OCI-LY3 (cell line): ENCODE results near the gene PRDM5.

ENCODE experiments used
- H2AFZ ChIP-seq: fragments of 200-600, 300-600 bp; shearing (Covaris generic); 2 replicates; pipeline ENCODE4 v1.6.0; 2014; ENCODE audit warnings: antibody characterized with exemption, low read depth, low read length
- H3K27ac ChIP-seq: fragments of 200-600, 300-600 bp; sonication (generic); 2 replicates; pipeline ENCODE4 v1.5.1; 2014; ENCODE audit warnings: mild to moderate bottlenecking, low read length, moderate library complexity, mixed read lengths
- H3K27me3 ChIP-seq: fragments of 200-600, 300-600 bp; sonication (generic); 2 replicates; pipeline ENCODE4 v1.6.1; 2014; ENCODE audit warnings: low read depth, low read length, mixed read lengths
- H3K36me3 ChIP-seq: fragments of 200-600, 300-600 bp; sonication (generic); replicated peaks from 2 replicates; pipeline ENCODE3; 2014; ENCODE audit warnings: low read depth, low read length, mixed read lengths
- H3K4me1 ChIP-seq: fragments of 300-600, 200-600 bp; sonication (generic); 2 replicates; pipeline ENCODE4 v1.6.1; 2014; ENCODE audit warnings: low read length, mixed read lengths
- H3K4me2 ChIP-seq: fragments of 200-600, 300-600 bp; sonication (generic); 2 replicates; pipeline ENCODE4 v1.6.1; 2014; ENCODE audit warnings: low read length, mixed read lengths
- H3K4me3 ChIP-seq: fragments of 300-600, 200-600 bp; sonication (generic); 2 replicates; pipeline ENCODE4 v1.5.1; 2014; ENCODE audit warnings: antibody characterized with exemption, mild to moderate bottlenecking, low read length, moderate library complexity
- H3K79me2 ChIP-seq: fragments of 300-600, 200-600 bp; shearing (Covaris generic); 2 replicates; pipeline ENCODE4 v1.6.1; 2014; ENCODE audit warnings: mild to moderate bottlenecking, low read length, mixed read lengths
- H3K9ac ChIP-seq: fragments of 300-600, 200-600 bp; shearing (Covaris generic); 2 replicates; pipeline ENCODE4 v1.6.0; 2014; ENCODE audit warnings: mild to moderate bottlenecking, low read length, moderate library complexity
- H3K9me3 ChIP-seq: fragments of 200-600, 300-600 bp; shearing (Covaris generic); 2 replicates; pipeline ENCODE4 v1.6.1; 2014; ENCODE audit warnings: low read length, mixed read lengths; ENCODE audit not compliant: insufficient read depth
- H4K20me1 ChIP-seq: fragments of 200-600, 300-600 bp; sonication (generic); 2 replicates; pipeline ENCODE4 v1.6.1; 2016; ENCODE audit warnings: low read length, mixed read lengths; ENCODE audit not compliant: insufficient read depth
- EZH2phosphoT487 ChIP-seq: fragments of 200-600 bp; shearing (Covaris generic); IDR thresholded peaks from 2 replicates; pipeline ENCODE4 v1.6.1; 2018; ENCODE audit warnings: antibody characterized with exemption, mixed run types, low read depth
- TF ChIP-seq, protein P1 (sequence below): fragments of 200-600, 300-600 bp; sonication (generic); IDR thresholded peaks from 2 replicates; pipeline ENCODE4 v1.5.1; 2014; ENCODE audit warnings: antibody characterized with exemption, low read length, low read depth

PRDM5 gene

GRCh38 chr4:120922381-120923206, at the start of gene PRDM5:
Gene PRDM5 (minus strand): TSS chr4:120922726. CDS start chr4:120922608, 118 bp downstream.
- Histone ChIP-seq H3K4me3 (no peak within 1 kb of the TSS), H4K20me1 (no peaks in the 10 kb centered on the region), H3K27ac (no peak within 1 kb of the TSS), H3K9ac (no peak within 1 kb of the TSS), H3K4me2 (no peak within 1 kb of the TSS), H3K9me3 (no peaks in the 10 kb centered on the region), H3K27me3 (no peaks in the 10 kb centered on the region), H3K36me3 (no peaks in the 10 kb centered on the region), H3K79me2 (no peaks in the 10 kb centered on the region), H2AFZ (no peak within 1 kb of the TSS), H3K4me1 (no peaks in the 10 kb centered on the region)
- TF ChIP-seq, protein P1, sequence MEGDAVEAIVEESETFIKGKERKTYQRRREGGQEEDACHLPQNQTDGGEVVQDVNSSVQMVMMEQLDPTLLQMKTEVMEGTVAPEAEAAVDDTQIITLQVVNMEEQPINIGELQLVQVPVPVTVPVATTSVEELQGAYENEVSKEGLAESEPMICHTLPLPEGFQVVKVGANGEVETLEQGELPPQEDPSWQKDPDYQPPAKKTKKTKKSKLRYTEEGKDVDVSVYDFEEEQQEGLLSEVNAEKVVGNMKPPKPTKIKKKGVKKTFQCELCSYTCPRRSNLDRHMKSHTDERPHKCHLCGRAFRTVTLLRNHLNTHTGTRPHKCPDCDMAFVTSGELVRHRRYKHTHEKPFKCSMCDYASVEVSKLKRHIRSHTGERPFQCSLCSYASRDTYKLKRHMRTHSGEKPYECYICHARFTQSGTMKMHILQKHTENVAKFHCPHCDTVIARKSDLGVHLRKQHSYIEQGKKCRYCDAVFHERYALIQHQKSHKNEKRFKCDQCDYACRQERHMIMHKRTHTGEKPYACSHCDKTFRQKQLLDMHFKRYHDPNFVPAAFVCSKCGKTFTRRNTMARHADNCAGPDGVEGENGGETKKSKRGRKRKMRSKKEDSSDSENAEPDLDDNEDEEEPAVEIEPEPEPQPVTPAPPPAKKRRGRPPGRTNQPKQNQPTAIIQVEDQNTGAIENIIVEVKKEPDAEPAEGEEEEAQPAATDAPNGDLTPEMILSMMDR, result no peak
- no peak for TF ChIP-seq EZH2phosphoT487

GRCh38 chr4:120971884-120972283, 49.4 kb upstream of the PRDM5 start:
- Histone ChIP-seq H3K4me1 (no peaks in the 10 kb centered on the region), H3K36me3 (no peaks in the 10 kb centered on the region), H3K4me2 (no peak overlapping the region), H3K27ac (no peak overlapping the region), H3K27me3 (no peaks in the 10 kb centered on the region), H3K79me2 (no peaks in the 10 kb centered on the region), H2AFZ (no peak overlapping the region), H4K20me1 (no peaks in the 10 kb centered on the region), H3K4me3 (no peak overlapping the region), H3K9me3 (no peaks in the 10 kb centered on the region), H3K9ac (no peak overlapping the region)
- TF ChIP-seq EZH2phosphoT487, result no peak

DNA sequence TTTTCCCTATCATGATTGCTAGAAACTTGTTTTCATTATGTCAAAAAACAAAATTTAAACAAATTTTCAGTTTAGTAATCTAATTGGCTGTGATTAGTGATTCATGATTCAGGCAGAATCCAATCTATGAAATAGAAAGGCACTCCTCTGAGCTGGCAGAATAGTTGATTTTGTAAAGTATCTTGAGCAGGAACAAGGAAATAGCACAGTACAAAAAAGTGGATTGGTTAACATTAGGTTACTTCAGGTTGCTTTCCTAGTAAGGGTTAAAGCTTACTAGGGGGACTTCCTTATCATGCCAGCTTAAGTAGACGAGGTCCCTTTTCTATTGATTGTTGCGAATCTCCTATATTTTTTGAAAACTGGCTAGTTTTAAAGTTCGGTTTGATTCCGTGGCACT, 43.4 kb upstream of the PRDM5 start:
- H3K79me2 ChIP-seq, result no peaks in the 10 kb centered on the region
- H4K20me1 ChIP-seq, result no peaks in the 10 kb centered on the region
- no peak for TF ChIP-seq EZH2phosphoT487
- TF ChIP-seq, protein P1, result no peak
- no peak overlapping the region for H2AFZ ChIP-seq
- H3K4me1 ChIP-seq, result no peaks in the 10 kb centered on the region
- no peaks in the 10 kb centered on the region for H3K36me3 ChIP-seq
- no peak overlapping the region for H3K4me3 ChIP-seq
- H3K27me3 ChIP-seq, result no peaks in the 10 kb centered on the region
- no peak overlapping the region for H3K9ac ChIP-seq
- no peak overlapping the region for H3K27ac ChIP-seq
- H3K9me3 ChIP-seq, result no peaks in the 10 kb centered on the region
- H3K4me2 ChIP-seq, result no peak overlapping the region

GRCh38 chr4:120964596-120964995, 42.1 kb upstream of the PRDM5 start:
- H3K36me3 ChIP-seq, result no peaks in the 10 kb centered on the region
- no peaks in the 10 kb centered on the region for H3K79me2 ChIP-seq
- no peaks in the 10 kb centered on the region for H3K27me3 ChIP-seq
- H3K4me1 ChIP-seq, result no peaks in the 10 kb centered on the region
- no peaks in the 10 kb centered on the region for H4K20me1 ChIP-seq
- no peak overlapping the region for H3K9ac ChIP-seq
- no peaks in the 10 kb centered on the region for H3K9me3 ChIP-seq
- no peak for TF ChIP-seq EZH2phosphoT487
- TF ChIP-seq, protein P1, result no peak
- H3K27ac ChIP-seq, result no peak overlapping the region
- H3K4me3 ChIP-seq, result no peak overlapping the region
- no peak overlapping the region for H3K4me2 ChIP-seq
- H2AFZ ChIP-seq, result no peak overlapping the region
